Adrenal gland (tissue), 5 donors: Measurements from ENCODE around the gene METRNL.

Experiments
- POLR2A ChIP-seq, 2 donors: fragments of 450-650 bp; IDR thresholded peaks; one replicate each; pipeline ENCODE4 v1.6.1; 2017; ENCODE audit warnings: antibody characterized with exemption in 2 of 2, mild to moderate bottlenecking in 2 of 2, moderate library complexity in 1 of 2
- TF ChIP-seq, protein P1 (sequence below), 6 experiments: fragments of 450-650 bp in 4 of 6; fragments of 200-600 bp in 2 of 6; sonication (generic) in 1 of 6; IDR thresholded peaks; 1 replicate in 5 of 6; 2 replicates in 1 of 6; pipeline versions ENCODE4 v1.5.1 to v1.8.0; 2016 to 2021; ENCODE audit warnings: antibody characterized with exemption in 6 of 6, mild to moderate bottlenecking in 2 of 6, moderate library complexity in 1 of 6
- donor health status: DM: no; HTN: no; CAD: no.

DNA sequence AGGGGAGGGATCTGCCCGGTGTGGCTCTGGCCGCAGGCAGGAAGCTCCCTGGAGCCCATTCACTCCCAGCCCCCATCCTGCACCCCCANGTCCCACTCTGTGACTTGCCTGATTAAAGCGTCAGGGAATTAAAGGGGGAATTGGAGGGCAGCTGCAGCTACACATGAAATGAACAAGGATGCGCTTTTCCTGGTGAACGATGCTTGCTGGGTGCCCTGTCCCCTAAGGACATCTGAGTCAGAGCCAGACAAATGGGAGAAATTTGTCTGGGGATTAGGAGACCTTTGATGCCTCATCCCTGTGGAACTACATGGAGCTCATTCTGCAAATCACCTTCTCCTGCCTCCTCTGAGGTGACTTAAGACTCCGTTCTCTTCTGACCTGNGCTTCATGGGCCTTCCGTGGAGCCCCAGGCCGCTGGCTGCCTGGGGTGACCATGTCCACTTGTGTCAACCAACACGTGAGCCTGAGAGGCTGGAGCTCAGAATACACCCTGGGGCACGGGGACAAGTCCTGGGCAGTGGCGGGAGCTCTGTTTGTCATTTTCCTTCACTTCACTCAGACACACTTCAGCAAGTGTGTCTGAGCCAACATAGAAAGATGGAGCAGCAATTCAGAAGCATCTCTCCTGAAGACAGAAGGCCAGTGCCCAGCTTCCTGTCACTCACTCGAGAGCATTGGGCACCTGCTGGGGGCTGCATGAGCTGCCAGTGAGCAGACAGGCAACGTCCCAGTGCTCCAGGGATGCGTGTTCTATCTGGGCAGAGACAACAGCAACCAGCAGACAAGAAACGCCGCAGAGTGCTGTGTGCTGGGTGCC is 54.1 kb downstream of the METRNL start:
- TF ChIP-seq POLR2A (IDR thresholded peaks at IDR 0.05), result no peak
- TF ChIP-seq, protein P1, sequence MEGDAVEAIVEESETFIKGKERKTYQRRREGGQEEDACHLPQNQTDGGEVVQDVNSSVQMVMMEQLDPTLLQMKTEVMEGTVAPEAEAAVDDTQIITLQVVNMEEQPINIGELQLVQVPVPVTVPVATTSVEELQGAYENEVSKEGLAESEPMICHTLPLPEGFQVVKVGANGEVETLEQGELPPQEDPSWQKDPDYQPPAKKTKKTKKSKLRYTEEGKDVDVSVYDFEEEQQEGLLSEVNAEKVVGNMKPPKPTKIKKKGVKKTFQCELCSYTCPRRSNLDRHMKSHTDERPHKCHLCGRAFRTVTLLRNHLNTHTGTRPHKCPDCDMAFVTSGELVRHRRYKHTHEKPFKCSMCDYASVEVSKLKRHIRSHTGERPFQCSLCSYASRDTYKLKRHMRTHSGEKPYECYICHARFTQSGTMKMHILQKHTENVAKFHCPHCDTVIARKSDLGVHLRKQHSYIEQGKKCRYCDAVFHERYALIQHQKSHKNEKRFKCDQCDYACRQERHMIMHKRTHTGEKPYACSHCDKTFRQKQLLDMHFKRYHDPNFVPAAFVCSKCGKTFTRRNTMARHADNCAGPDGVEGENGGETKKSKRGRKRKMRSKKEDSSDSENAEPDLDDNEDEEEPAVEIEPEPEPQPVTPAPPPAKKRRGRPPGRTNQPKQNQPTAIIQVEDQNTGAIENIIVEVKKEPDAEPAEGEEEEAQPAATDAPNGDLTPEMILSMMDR (IDR thresholded peaks at IDR 0.05), result no peak
